ENCODE measurements around the gene CDKN1A.

DNA sequence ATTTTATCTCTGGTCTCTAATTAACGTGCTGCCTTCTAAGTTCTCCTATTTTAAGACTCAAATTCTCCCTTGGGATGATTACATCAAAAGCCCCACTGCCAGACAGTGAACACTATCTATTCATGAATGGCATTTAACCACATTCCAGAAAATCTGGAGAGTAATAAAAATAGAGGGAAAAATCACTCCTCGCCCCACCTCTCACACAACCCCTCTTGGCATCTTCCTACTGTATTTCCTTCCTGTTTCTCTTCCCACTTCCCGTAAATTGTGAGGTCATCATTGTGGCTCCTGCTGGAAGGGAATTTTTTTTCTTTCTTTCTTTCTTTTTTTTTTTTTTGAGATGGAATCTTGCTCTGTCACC, 50.6 kb downstream of the CDKN1A start:
- TF ChIP-seq, protein P1, sequence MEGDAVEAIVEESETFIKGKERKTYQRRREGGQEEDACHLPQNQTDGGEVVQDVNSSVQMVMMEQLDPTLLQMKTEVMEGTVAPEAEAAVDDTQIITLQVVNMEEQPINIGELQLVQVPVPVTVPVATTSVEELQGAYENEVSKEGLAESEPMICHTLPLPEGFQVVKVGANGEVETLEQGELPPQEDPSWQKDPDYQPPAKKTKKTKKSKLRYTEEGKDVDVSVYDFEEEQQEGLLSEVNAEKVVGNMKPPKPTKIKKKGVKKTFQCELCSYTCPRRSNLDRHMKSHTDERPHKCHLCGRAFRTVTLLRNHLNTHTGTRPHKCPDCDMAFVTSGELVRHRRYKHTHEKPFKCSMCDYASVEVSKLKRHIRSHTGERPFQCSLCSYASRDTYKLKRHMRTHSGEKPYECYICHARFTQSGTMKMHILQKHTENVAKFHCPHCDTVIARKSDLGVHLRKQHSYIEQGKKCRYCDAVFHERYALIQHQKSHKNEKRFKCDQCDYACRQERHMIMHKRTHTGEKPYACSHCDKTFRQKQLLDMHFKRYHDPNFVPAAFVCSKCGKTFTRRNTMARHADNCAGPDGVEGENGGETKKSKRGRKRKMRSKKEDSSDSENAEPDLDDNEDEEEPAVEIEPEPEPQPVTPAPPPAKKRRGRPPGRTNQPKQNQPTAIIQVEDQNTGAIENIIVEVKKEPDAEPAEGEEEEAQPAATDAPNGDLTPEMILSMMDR (IDR thresholded peaks at IDR 0.05 in 2 of 3, conservative IDR thresholded peaks at IDR 0.05 in 1 of 3; ENCODE audit: insufficient read depth in 2 of 3, low read depth in 1 of 3, low read length in 3 of 3) = no peak
- TF ChIP-seq, protein P2, sequence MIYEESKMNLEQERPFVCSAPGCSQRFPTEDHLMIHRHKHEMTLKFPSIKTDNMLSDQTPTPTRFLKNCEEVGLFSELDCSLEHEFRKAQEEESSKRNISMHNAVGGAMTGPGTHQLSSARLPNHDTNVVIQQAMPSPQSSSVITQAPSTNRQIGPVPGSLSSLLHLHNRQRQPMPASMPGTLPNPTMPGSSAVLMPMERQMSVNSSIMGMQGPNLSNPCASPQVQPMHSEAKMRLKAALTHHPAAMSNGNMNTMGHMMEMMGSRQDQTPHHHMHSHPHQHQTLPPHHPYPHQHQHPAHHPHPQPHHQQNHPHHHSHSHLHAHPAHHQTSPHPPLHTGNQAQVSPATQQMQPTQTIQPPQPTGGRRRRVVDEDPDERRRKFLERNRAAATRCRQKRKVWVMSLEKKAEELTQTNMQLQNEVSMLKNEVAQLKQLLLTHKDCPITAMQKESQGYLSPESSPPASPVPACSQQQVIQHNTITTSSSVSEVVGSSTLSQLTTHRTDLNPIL (CRISPR knock-in tag; IDR thresholded peaks at IDR 0.05) = no peak
- TF ChIP-seq, protein P3, sequence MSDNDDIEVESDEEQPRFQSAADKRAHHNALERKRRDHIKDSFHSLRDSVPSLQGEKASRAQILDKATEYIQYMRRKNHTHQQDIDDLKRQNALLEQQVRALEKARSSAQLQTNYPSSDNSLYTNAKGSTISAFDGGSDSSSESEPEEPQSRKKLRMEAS (CRISPR knock-in tag; IDR thresholded peaks at IDR 0.05) = no peak
- TF ChIP-seq MTA1 (IDR thresholded peaks at IDR 0.05; ENCODE audit: borderline replicate concordance) (no peak), PHF8 (IDR thresholded peaks at IDR 0.05; ENCODE audit: borderline replicate concordance, low read length) (no peak), ZNF79 (CRISPR knock-in tag; IDR thresholded peaks at IDR 0.05; ENCODE audit: low read depth) (no peak)

Measured in K562 (cell line).